ENCODE data around the gene LAG3. TPM values are rescaled to one million over a fixed set of nuclear protein-coding genes. Genes with fewer than 3 reads are reported as not detected.
A peak's percentile ranks its signal among the peaks of the same experiment; 100 is the strongest.

Gene LAG3
- total RNA-seq, 1 experiment from 2014 or later = 0.58 TPM

GRCh38 chr12:6769666-6770065 lies 2.7 kb upstream of the LAG3 start:
- DNase-seq (ENCODE audit: low spot score) = no peak
- in situ Hi-C loops (cut with HindIII; ENCODE audit: low sequenced_read_pairs) = no loop called here

GRCh38 chr12:6770094-6770493 lies 2.2 kb upstream of the LAG3 start:
- no peak for DNase-seq (ENCODE audit: low spot score)
- in situ Hi-C loops (cut with HindIII; ENCODE audit: low sequenced_read_pairs) = no loop called here

GRCh38 chr12:6770600-6770999 lies 1.7 kb upstream of the LAG3 start:
- in situ Hi-C loops (cut with HindIII; ENCODE audit: low sequenced_read_pairs) = no loop called here
- DNase-seq (ENCODE audit: low spot score) = no peak

- no peak for DNase-seq (ENCODE audit: low spot score)
- in situ Hi-C loops (cut with HindIII; ENCODE audit: low sequenced_read_pairs) = no loop called here
Observed at GRCh38 chr12:6771091-6771495, 1.2 kb upstream of the LAG3 start.

- in situ Hi-C loops (cut with HindIII; ENCODE audit: low sequenced_read_pairs) = no loop called here
- DNase-seq (ENCODE audit: low spot score) = no peak
Observed at GRCh38 chr12:6771509-6772330, 600 bp upstream of the LAG3 start.

- in situ Hi-C loops (cut with HindIII; ENCODE audit: low sequenced_read_pairs) = no loop called here
- DNase-seq (ENCODE audit: low spot score) = no peak
Observed at GRCh38 chr12:6772726-6773589, 638 bp downstream of the LAG3 start.

- no peak for DNase-seq (ENCODE audit: low spot score)
- in situ Hi-C loops (cut with HindIII; ENCODE audit: low sequenced_read_pairs) = no loop called here
Observed at GRCh38 chr12:6773590-6774351, 1.5 kb downstream of the LAG3 start.

GRCh38 chr12:6774499-6775062 lies 2.3 kb downstream of the LAG3 start:
- in situ Hi-C loops (cut with HindIII; ENCODE audit: low sequenced_read_pairs) = no loop called here
- DNase-seq (ENCODE audit: low spot score) = no peak

GRCh38 chr12:6775185-6776174 lies 3.2 kb downstream of the LAG3 start:
- DNase-seq (ENCODE audit: low spot score) = no peak
- in situ Hi-C loops (cut with HindIII; ENCODE audit: low sequenced_read_pairs) = no loop called here

GRCh38 chr12:6777386-6777785 lies 5.1 kb downstream of the LAG3 start:
- no peak for DNase-seq (ENCODE audit: low spot score)
- in situ Hi-C loops (cut with HindIII; ENCODE audit: low sequenced_read_pairs) = no loop called here

- in situ Hi-C loops (cut with HindIII; ENCODE audit: low sequenced_read_pairs) = no loop called here
- DNase-seq (ENCODE audit: low spot score) = peak; percentile 77
Observed at GRCh38 chr12:6778217-6778573, 5.9 kb downstream of the LAG3 start.

- peak; percentile 97 for DNase-seq (ENCODE audit: low spot score)
- in situ Hi-C loops (cut with HindIII; ENCODE audit: low sequenced_read_pairs) = no loop called here
Observed at GRCh38 chr12:6778574-6779550, 6.5 kb downstream of the LAG3 start.

- in situ Hi-C loops (cut with HindIII; ENCODE audit: low sequenced_read_pairs) = no loop called here
- DNase-seq (ENCODE audit: low spot score) = no peak
Observed at GRCh38 chr12:6779708-6780432, 7.5 kb downstream of the LAG3 start.

- no peak for DNase-seq (ENCODE audit: low spot score)
- in situ Hi-C loops (cut with HindIII; ENCODE audit: low sequenced_read_pairs) = no loop called here
Observed at GRCh38 chr12:6780573-6780972, 8.3 kb downstream of the LAG3 start.

- in situ Hi-C loops (cut with HindIII; ENCODE audit: low sequenced_read_pairs) = no loop called here
- DNase-seq (ENCODE audit: low spot score) = no peak
Observed at GRCh38 chr12:6782119-6782518, 9.8 kb downstream of the LAG3 start.

GRCh38 chr12:6782850-6783566 lies 10.7 kb downstream of the LAG3 start:
- no peak for DNase-seq (ENCODE audit: low spot score)
- in situ Hi-C loops (cut with HindIII; ENCODE audit: low sequenced_read_pairs) = no loop called here

Data from G401 (cell line).